T-helper 1 cell (primary cell): ENCODE measurements around the gene TNNI2.
A peak's percentile ranks its signal among the peaks of the same experiment; 100 is the strongest.

Source experiments
- DNase-seq, 5 donors: peaks; one replicate each; pipeline ENCODE4 v3.0.0-alpha.2; 2012 to 2020

Gene TNNI2

DNA sequence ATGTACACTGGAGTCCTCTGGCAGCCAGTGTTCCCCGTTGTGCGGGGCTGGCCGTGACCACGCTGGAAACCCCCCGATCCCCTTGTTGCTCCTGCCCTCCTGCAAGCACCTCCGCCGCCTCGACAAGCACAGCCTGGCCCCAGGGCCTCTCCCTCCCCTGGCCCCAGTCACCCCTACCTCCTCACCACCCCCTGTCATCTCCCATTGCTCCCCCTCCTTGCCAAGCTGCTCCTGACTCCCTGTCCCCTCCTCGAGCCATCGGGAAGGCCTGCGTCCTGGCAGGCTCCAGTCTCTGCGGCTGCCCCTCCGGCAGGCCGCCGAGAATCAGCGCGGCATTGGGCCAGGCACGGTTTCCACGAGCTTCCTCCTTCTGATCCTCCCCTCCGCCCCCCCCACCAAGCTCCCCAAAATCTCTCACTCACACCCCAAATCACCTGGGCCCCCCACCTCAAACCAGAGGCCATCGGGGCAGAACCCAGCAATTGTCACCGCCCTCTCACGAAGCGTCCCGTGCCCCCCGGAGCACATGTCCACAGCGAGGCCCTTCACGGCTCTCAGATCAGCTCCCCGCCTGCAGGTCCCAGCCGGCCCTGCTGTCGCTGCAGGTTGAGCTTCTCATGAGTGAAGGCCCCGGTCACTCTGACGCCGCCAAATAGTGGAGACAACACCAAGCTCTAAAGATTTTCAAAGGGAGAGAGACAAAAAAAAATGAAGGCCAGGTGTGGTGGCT, 8.4 kb downstream of the TNNI2 start:
- DNase-seq, result no peak

DNA sequence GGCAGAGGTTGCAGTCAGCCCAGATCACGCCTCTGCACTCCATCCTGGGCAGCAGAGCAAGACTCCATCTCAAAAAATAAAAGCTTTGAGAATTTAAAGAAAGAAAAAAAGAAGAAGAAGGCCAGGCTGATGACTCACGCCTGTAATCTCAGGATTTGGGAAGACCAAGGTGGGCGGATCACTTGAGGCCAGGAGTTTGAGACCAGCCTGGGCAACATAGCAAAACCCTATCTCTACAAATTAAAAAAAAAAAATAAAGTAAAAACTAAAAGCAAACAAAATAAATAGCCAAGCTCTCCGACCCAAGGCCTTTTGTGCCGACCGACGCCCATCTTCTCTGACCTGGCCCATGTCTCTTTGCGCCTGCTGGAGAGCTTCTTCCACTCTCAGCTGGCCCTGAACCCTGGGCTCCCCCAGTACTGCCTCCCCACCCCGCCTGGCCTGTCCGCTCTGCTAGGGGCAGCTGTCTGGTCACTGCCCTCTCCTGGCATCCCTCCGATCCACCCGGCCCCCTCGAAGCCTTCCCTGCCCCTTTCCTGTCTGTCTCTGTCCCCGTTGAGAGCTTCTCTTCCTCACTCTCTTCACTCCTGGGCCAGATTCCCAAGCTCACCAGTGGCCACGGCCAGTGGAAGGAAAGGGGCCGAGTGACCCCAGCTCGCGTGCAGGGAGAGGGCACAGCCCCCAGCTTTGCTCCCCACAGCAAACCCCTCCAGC, 9.3 kb downstream of the TNNI2 start:
- no peak for DNase-seq

DNA sequence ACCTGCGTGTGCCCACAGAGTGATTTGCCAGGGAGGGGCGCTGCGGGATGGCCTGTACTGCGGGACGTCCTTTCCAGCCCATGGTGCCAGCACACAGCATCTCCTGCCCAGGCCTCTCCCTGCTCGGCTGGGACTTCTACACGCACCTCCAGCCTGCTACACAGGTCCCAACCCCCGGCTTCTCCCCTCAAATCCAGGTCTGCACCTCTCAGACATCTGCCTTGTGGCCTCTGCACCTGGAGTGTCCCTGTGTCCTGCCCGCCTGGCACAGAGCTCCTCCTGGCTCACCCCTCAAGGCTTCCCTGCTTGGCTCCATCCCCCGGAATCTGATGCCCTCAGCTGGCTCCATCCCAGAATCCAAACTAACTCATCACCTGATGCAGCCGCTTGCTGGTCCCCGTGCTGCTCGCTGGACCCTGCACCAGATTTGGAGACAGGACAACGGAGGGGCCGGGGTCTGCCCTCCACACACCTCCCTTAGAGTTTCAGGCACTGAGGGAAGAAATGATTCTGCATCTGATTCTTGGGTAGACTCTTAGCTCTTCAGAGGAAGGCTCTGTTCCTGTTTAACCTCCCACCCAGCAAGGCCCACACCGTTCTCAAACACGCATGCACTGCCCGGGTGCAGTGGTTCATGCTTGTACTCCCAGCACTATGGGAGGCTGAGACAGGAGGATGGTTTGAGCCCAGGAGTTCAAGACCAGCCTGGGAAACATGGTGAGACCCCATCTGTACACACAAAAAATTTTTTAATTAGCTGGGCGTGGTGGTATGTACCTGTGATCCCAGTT, 10.1 kb downstream of the TNNI2 start:
- no peak for DNase-seq

DNA sequence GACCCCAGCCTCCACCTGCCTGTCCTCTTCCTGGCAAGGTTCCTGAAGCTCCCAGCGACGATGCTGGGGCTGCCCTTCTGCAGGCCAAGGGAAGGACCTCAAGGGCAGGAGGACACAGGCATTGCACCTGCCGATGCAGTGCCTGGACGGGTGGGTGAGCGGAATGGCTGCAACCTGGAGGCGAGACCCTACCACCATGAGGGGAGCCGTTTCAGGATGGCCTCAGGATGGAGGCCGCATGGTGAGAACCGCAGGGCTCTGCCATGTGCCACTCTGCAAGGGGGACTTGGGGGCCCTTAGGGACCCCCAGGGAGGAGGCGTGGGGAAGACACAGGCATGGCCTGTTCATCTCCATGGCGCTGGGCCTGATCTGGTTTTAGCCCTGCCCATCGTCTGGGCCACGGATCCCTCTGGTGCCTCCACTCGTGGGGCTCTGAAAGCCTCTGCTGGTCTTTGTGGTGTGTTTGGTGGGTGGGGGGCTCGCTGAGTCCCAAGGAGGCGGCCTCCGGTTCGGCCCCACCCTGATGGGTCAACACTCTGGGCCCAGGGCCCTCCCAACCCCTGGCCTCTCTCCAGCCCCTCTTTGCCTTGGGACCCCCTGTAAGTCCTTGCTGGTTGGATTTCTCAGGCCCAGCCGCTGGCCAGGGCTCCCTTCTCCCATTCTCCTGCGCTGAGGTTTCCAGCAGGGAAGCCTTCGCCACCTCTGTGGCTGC, 12.8 kb downstream of the TNNI2 start:
- DNase-seq, result no peak

DNA sequence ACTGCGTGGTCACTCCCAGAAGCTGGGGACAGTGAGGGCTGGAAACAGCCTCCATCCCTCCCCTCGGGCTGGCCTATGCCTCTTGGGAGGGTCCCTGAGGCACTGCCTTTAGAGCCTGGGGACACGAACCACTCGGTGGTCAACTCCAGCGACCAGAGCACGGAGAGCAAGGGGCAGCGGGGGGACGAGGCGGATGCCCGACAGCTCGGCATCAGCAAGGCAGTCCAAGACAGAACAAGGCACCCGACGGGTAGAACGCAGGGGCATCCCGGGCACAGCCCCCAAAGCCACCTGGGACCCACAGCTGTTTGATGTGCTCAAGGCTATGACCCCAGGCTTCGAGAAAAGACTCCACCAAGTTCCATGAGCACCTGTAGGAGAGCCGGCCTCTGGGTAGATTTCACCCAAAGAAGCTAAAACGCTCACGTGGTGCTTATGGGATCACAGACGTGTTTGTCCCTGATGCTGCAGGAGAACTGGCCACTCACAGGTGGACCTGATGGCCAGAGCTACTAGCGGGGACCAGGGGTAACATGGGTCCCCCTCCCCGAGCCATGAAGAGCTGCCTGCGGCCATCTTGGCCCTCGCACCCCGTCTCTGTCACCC, 13.6 kb downstream of the TNNI2 start:
- DNase-seq, result no peak

DNA sequence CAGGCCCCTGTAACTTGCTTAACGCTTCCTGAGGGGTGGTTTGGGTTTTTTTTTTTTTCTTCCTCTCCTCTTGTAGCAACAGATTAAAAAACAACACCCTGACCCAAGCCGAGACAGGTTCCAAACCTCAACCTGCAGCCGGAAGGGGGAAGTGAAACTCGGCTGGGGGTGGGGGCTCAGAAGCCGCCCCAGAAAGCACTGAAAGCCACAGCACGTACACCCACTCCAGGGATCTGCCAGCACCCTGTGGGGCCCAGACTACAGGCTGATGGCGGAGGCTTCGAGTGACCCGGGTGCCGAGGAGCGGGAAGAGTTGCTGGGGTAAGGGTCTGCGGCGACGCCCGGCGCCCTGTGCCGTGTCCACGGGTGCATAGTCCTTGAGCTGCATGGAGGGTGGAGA, 14.1 kb downstream of the TNNI2 start, which contains the start of gene LSP1:
Gene LSP1, plus strand, starts transcription at position 208 of the 400 bp plus-strand sequence. Its CDS starts 61 bp downstream, at position 269.
- DNase-seq, result peak; percentile 55 to 94 (median 66)

DNA sequence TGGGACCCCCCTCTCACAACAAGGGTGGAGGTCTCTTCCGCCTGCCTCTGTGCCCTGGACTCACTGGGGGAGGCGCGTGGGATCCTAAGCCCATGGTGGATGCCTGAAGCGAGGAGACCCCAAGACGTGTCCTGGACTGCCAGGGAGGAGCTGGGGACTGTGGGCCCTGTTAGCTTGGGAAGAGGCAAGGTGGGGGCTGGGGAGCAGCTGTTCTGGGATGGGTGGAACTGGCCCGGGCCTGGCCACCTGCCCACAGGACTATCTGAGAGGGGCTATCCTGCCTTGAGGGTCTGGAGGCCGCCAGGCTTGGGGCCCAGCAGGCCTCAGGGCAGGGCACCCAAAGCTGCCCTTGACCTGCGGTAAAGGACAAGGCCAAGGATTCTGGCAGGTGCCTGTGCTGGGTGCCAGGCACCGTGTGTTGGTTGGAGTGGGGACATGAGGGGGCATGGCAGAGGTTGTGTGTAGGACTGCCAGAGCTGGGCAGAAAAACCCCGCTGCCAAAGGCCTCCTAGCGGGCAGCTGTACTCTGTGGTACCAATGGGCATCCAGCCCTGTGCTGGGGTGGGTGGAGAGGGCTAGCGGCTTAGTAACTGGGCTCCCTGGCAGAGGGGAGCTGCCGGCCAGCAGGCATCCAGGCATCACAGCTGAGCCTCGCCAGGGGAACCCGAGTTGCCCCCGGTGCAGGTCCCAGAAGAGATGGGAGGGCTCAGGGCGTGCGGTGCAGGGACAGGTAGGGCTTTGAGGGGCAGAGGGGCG, 14.8 kb downstream of the TNNI2 start:
- DNase-seq, result peak in 1 of 5 donors; percentile 17

DNA sequence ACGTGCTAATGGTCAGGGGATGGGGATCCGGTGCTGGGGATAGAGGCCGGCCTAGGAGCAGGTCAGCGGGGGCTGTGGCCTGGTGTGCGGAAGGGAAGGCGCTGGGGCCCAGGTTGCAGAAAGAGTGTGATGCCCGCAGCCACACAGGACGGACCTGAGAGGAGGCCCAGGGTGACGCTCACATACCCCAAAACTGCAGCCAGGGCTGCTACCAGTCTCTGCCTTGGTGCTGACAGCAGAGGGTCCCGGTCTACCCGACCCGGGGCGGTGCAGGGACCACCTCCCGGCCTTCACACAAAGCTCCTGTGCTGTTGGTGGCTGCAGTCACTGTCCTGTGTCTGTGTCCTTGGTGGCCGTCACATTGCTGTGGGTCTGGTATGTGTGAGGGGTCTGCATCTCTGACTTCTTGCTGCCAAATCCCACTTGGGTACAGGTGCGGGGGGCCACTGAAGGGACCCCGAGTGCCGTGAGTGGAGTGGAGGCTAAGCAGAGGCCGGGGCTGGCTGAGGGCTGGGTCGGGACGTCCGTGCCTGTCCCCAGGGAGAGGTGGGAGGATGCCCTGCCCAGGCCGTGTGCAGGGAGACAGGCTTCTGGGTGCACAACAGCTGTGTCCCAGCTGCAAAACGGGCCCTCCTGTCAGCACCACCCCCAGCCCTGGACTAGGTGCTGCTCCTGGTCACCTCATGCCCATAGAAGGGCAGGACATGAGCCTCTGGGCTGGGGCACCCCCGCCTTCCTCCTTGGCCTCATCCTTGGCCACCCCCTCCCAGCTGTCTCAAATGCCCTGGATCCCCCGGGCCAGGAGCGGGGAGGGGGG, 15.6 kb downstream of the TNNI2 start:
- DNase-seq, result no peak

DNA sequence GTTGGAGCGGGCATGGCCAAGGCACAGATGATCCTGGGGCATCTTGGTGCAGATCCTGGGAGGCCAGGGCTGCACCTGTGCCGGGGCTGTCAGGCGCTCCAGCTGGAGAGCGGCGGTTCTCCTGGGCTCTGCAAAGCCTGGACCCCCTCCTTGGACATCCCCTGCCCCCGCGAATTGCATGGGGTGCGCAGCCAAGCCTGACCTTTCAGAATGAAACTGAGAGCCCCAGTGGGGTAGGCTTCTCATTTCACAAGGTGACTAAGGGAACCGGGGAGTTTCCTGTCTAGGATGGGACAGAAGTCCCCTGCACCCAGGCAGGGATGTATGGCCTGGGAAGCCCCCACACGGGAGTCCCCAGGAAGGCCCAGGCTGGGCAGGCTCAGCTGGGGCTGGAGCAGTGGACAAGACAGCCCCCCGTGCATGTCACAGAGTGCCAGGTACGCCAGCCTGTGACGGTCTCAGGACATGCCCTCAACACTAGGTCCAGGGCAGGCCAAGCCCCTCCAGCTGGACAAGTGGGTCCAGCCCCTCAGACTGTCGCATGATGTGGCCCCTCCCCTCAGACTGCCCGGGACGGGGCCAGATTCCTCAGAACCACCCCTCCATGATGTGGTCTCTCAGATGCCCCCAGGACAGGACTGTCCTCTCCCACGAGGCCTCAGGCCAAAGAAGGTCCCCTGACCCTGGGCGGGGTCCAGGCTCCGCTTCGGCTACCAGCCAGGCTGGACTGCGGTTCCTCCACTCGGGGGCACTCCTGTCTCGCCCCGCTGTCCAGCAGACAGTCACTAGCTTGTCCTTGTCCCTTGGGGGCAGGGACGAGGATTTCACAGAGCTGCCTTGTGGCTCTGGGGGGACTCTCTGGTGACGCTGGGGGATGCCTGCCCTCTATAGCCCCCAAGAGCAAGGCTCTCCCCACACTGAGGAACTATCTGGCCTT, 16.4 kb downstream of the TNNI2 start:
- DNase-seq, result peak in 1 of 5 donors; percentile 32

DNA sequence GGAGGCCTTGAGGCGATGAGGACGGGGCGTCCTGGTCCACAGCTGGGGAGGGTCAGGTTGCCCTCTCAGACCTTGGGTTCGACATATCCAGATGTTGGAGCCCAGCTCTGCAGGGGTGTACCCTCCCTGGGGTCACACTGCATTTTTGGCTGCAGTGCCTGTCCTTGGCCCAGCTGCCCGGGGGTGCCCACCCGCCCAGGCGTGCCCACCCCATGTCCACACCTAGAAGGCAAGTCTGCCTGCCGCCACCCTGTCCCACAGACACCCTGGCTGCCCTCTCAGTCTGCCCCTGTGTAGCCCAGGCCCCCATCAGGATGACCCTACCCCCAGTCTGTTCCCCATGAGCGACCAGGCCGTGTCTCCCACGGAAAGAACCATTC, 17.1 kb downstream of the TNNI2 start:
- DNase-seq, result no peak

DNA sequence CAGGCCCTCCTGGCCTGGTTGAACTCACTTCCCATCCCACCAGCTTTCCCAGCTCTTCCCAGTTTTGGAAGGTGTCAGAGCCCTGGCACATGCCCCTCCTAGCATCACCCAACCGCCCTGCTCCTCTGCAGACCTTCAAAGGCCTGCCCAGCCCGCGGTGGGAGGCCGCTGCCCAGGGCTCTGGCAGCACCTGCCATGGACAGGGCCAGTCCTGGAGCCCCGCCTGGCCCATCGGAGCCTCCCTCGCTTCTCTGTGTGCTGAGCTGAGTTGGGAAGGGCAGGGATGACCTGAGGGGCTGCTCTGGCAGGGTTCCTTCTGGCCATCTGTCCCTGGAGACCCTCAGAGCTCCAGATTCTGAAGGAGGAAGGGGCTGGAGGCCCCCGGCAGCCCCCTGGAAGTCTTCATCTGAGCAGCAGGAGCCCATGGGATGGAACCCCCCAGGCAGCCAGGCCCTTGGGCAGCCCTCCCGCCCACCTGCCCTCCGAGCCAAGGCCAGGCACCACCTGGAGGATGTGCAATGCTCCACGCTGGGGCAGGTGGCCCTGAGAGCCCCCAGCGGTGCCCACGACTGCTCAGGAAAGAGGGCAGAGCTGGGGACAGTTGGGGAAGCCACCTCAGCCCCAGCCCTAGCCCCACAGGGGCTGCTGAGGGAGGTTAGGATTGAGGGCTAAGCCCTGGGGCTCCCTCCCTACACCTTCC, 17.7 kb downstream of the TNNI2 start:
- no peak for DNase-seq

DNA sequence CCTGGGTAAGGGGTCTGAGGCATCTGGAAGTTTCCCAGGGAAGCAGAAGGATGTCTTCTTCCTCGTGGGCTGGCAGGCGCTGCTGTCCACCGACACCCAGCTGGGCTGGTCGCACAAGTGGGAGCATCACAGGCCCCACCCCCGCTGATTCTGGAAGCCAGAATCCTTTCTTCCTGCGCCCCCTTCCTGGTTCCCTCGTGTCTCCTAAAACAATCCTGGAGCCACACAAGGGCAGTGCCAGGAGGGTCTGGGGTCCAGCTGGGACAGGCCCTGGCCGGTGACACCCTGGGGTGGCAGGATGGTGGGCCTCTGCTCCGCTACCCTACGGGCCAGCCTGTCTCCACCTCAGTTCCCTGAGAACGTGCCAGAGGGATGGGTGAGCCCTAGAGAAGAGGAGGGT, 18.3 kb downstream of the TNNI2 start:
- no peak for DNase-seq

DNA sequence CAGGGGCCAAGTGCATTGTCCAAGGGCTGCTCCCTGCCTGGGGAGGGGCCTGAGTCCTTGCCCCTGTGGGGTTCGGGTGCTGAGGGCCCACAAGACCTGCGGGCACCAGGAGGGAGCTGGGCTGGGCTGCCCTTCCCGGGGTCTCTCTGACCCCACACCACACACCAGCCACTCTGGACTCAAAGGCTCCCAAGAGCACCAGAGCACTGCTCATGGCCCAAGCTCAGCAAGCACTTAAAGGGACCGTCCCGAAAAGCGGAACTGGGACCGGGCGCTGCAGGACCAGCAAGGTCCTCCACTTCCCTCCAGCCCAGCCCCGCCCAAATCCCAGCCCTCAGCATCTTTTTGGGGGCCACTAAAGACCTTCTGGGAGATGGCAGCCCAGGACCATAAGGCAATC, 19.4 kb downstream of the TNNI2 start:
- DNase-seq, result no peak

DNA sequence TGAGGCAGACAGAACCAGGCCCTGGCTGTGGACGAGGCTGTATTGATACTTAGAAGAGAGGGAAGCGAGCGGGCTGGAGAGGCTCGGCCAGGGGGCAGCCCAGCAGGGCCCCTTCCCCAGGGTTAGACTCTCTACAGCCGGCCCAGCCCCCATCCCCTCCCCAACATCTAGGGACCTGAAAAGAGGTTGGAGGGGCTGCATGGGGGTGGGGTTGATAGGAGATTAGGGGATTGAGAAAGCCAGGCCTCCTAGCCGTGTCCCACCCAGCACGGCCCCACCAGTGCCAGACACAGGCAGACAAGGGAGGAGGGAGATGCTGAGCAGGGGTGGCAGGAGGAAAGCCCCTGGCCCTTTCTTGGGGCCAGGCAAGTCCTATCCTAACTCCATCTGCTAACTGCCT, 19.8 kb downstream of the TNNI2 start:
- no peak for DNase-seq

DNA sequence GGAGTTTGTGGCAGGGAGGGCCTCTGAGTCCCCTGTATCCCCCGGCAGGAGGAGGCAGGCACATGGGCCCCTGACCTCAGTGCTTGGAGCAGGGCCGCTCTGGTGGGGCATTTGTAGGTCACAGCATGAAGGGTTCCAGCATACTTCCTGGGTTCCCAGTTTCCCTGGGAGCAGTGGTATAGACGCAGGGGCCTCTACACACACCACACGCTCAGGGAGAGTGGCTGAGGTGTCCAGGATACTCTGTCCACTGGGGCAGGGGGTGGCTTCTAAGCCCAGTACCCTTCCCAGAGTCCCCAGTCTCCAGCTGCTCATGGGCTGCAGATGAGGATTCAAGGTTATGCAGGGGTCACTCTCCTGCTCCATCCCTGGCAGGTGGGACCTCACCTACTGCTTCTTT, 20.2 kb downstream of the TNNI2 start:
- no peak for DNase-seq

DNA sequence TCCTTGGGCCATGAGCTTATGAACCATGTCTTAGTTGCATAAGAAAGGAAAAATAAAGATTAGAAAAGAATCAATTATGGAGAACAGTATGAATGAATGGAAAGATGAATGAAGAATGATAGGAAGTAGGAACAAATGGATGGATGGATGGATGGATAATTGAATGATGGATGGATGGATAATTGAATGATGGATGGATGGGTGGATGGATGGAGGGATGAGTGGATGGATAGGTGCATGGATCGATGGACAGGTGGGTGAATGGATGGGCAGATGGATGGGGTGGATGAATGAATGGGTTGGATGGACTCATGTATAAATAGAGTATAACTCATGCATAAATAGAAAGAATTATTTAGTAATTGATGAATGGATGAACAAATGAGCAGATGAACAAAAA, 21.3 kb downstream of the TNNI2 start:
- no peak for DNase-seq

DNA sequence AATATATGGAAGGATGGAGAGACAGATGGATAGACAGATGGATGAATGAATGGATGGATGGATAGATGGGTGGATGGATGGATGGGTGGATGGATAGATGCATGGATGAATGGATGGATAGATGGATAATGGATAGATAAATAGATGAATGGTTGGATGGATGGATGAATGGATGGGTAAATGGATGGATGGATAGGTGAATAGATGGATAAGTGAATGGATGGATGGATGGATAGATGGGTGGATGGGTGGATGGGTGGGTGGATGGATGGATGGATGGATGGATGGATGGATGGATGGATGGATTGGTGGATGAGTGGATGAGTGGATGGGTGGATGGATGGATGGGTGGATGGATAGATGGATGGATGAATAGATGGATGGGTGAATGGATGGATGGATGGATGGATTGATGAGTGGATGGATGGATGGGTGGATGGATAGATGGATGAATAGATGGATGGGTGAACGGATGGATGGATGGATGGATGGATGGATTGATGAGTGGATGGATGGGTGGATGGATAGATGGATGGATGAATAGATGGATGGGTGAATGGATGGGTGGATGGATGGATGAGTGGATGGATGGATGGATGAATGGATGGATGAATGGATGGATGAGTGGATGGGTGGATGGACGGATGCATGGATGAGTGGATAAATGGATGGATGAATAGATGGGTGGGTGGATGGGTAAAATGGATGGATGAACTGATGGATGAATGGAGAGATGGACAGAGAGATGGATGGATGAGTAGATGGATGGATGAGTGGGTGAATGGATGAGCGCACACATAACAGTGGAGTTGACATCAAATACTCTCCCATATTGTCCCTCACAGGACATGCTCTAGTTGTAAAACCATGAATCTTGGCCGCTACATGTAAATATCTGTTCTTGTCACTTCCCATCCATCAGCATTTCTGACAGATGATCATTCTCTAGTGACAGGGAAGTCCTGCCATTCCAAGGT, 22.9 kb downstream of the TNNI2 start:
- no peak for DNase-seq
